Panc1 (cell line): ENCODE data around the gene UBLCP1. TPM values are rescaled to one million over a fixed set of nuclear protein-coding genes. Genes with fewer than 3 reads are reported as not detected.

ENCODE experiments used
- ATAC-seq: fragments of 200-7000 bp; cut with Tn5 transposase; 2 replicates; pipeline ENCODE4 v1.9.1; 2020; ENCODE audit warnings: mild to moderate bottlenecking, moderate library complexity
- BruUV-seq: library from RNA; stranded (reverse); fragments of 400-500 nt; replicated peaks from 2 replicates; lab custom pipeline; 2021; lab: Mats Ljungman, UMichigan
- CTCF ChIA-PET: fragments of 300-600 bp; sonication (Branson Sonifier 250); formaldehyde crosslinking; loops from one replicate; lab custom pipeline; 2022; ENCODE audit warnings: antibody characterized with exemption; lab: Charles Lee
- POLR2A ChIA-PET: fragments of 300-600 bp; sonication (Branson Sonifier 250); formaldehyde crosslinking; loops from one replicate; lab custom pipeline; 2022; ENCODE audit warnings: antibody characterized with exemption; lab: Charles Lee
- DNase-seq: peaks from one replicate; pipeline ENCODE4 v3.0.0-alpha.2; 2010; ENCODE audit warnings: low read depth, low spot score
- H3K27ac ChIP-seq: 2 replicates; pipeline ENCODE4 v1.5.1; 2011; ENCODE audit warnings: mild to moderate bottlenecking, low read length, inconsistent platforms
- H3K27me3 ChIP-seq: fragments of 200-500 bp; sonication (Bioruptor generic); 2 replicates; pipeline ENCODE4 v1.6.0; 2014; ENCODE audit warnings: low read length, inconsistent platforms; ENCODE audit not compliant: control insufficient read depth, insufficient read depth
- H3K36me3 ChIP-seq: fragments of 200-500 bp; sonication (Bioruptor generic); 2 replicates; pipeline ENCODE4 v1.5.1; 2014; ENCODE audit warnings: inconsistent platforms, mild to moderate bottlenecking, low read length, moderate library complexity; ENCODE audit not compliant: control insufficient read depth, insufficient read depth
- H3K4me1 ChIP-seq: 2 replicates; pipeline ENCODE4 v1.5.1; 2011; ENCODE audit warnings: inconsistent platforms, mild to moderate bottlenecking, low read length, moderate library complexity; ENCODE audit not compliant: control insufficient read depth, insufficient read depth
- H3K4me3 ChIP-seq, 2 experiments: 2 replicates each; pipeline ENCODE4 v1.5.1; 2011 to 2012; ENCODE audit warnings: low read depth in 2 of 2, low read length in 2 of 2, mild to moderate bottlenecking in 2 of 2, inconsistent platforms in 1 of 2, moderate library complexity in 1 of 2
- H3K9me3 ChIP-seq: fragments of 200-500 bp; sonication (Bioruptor generic); 2 replicates; pipeline ENCODE4 v1.5.1; 2014; ENCODE audit warnings: low read depth, mild to moderate bottlenecking, inconsistent platforms, low read length, moderate library complexity; ENCODE audit not compliant: control insufficient read depth, insufficient read depth
- POLR2AphosphoS5 ChIP-seq: IDR thresholded peaks from 2 replicates; pipeline ENCODE4 v1.6.1; 2012; ENCODE audit warnings: mild to moderate bottlenecking, low read depth, low read length, moderate library complexity
- SIN3A ChIP-seq: IDR thresholded peaks from 2 replicates; pipeline ENCODE4 v1.6.1; 2012; ENCODE audit warnings: low read depth, mild to moderate bottlenecking, low read length, moderate library complexity, borderline replicate concordance; ENCODE audit not compliant: insufficient read depth
- TCF7L2 ChIP-seq: IDR thresholded peaks from 2 replicates; pipeline ENCODE4 v1.6.1; 2011; ENCODE audit warnings: mild to moderate bottlenecking, low read depth, low read length, inconsistent platforms
- in situ Hi-C: cut with HindIII; loops from 2 replicates; pipeline ENCODE4 v1.10.0; 2016; ENCODE audit warnings: low sequenced_read_pairs, low pct_unique_long_range_greater_than_20kb
- intact Hi-C: fragments of 100-400 bp; cut with micrococcal nuclease; formaldehyde crosslinking; loops from one replicate; pipeline ENCODE4 v1.10.0; 2022; ENCODE audit not compliant: unreplicated experiment
- total RNA-seq: library from RNA; stranded (reverse); gene quantifications from one replicate; pipeline ENCODE4 v1.2.1, GENCODE V29; 2021; ENCODE audit not compliant: unreplicated experiment
- TF ChIP-seq, protein P1 (sequence below), 2 experiments: IDR thresholded peaks; 2 replicates each; pipeline ENCODE4 v1.6.1; 2011 to 2012; ENCODE audit warnings: low read depth in 2 of 2, control low read depth in 1 of 2, low read length in 1 of 2, mild to moderate bottlenecking in 1 of 2, moderate library complexity in 1 of 2; ENCODE audit not compliant: insufficient read depth in 1 of 2
- TF ChIP-seq, protein P2 (sequence below): fragments of 450-650 bp; IDR thresholded peaks from 2 replicates; pipeline ENCODE4 v1.5.1; 2017; ENCODE audit warnings: mild to moderate bottlenecking

Gene UBLCP1
- total RNA-seq, 1 experiment from 2014 or later = 31.8 TPM

DNA sequence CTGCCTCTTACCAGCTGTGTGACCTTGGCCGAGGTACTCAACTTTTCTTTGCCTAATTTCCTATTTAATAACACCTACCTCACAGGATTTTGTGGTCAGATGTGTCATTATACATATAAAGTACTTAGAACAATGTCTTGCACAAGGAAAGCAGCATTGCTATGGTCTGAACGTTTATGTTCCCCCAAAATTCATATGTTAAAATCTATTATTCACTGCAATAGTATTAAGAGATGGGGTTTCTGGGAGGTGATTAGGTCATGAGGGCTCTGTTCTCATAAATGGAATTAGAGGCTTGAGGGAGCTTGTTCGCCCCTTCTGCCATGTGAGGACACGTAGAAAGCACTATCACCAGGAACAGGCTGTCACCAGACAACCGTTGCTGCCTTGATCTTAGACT, 42.9 kb upstream of the UBLCP1 start:
- ATAC-seq (no peak), DNase-seq (no peak)
- intact Hi-C loops (no loop called here), in situ Hi-C loops (no loop called here)
- H3K27ac ChIP-seq = no peak overlapping the region
- H3K36me3 ChIP-seq = no peaks in the 10 kb centered on the region
- TF ChIP-seq SIN3A (no peak), TCF7L2 (no peak), POLR2AphosphoS5 (no peak)
- TF ChIP-seq, protein P1, sequence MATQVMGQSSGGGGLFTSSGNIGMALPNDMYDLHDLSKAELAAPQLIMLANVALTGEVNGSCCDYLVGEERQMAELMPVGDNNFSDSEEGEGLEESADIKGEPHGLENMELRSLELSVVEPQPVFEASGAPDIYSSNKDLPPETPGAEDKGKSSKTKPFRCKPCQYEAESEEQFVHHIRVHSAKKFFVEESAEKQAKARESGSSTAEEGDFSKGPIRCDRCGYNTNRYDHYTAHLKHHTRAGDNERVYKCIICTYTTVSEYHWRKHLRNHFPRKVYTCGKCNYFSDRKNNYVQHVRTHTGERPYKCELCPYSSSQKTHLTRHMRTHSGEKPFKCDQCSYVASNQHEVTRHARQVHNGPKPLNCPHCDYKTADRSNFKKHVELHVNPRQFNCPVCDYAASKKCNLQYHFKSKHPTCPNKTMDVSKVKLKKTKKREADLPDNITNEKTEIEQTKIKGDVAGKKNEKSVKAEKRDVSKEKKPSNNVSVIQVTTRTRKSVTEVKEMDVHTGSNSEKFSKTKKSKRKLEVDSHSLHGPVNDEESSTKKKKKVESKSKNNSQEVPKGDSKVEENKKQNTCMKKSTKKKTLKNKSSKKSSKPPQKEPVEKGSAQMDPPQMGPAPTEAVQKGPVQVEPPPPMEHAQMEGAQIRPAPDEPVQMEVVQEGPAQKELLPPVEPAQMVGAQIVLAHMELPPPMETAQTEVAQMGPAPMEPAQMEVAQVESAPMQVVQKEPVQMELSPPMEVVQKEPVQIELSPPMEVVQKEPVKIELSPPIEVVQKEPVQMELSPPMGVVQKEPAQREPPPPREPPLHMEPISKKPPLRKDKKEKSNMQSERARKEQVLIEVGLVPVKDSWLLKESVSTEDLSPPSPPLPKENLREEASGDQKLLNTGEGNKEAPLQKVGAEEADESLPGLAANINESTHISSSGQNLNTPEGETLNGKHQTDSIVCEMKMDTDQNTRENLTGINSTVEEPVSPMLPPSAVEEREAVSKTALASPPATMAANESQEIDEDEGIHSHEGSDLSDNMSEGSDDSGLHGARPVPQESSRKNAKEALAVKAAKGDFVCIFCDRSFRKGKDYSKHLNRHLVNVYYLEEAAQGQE (IDR thresholded peaks at IDR 0.05; ENCODE audit: insufficient read depth in 1 of 2, low read depth in 2 of 2, low read length in 1 of 2) = no peak
- TF ChIP-seq, protein P2, sequence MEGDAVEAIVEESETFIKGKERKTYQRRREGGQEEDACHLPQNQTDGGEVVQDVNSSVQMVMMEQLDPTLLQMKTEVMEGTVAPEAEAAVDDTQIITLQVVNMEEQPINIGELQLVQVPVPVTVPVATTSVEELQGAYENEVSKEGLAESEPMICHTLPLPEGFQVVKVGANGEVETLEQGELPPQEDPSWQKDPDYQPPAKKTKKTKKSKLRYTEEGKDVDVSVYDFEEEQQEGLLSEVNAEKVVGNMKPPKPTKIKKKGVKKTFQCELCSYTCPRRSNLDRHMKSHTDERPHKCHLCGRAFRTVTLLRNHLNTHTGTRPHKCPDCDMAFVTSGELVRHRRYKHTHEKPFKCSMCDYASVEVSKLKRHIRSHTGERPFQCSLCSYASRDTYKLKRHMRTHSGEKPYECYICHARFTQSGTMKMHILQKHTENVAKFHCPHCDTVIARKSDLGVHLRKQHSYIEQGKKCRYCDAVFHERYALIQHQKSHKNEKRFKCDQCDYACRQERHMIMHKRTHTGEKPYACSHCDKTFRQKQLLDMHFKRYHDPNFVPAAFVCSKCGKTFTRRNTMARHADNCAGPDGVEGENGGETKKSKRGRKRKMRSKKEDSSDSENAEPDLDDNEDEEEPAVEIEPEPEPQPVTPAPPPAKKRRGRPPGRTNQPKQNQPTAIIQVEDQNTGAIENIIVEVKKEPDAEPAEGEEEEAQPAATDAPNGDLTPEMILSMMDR = no peak
- no peak overlapping the region for H3K4me3 ChIP-seq
- no peaks in the 10 kb centered on the region for H3K4me1 ChIP-seq
- no peaks in the 10 kb centered on the region for H3K27me3 ChIP-seq
- ChIA-PET CTCF (interaction anchor here (0.5 kb wide), 1 partner anchor 39 kb away, joined by 4 read pairs; no protein-coding TSS in a partner anchor), POLR2A (no interaction called here)
- BruUV-seq = no TSS peak
- no peaks in the 10 kb centered on the region for H3K9me3 ChIP-seq

DNA sequence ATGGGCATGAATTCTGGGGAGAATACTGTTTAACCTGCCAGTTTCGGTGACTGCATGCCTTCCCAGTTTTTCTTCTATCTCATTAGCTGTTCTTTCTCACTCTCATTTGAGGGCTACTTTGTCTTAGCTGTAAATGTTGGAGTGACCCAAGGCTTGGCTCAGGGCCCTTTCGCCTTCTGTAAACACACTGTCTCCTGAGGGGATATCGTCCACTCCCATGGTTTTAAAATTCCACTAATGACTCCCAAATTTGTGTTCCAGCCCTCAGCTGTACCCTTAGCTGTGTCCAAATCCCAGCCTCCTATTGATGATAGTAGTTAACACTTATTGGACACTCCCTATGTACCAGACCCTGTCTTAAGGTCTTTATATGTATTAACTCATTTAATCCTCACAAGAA, 39.6 kb upstream of the UBLCP1 start:
- intact Hi-C loops (no loop called here), in situ Hi-C loops (no loop called here)
- no peaks in the 10 kb centered on the region for H3K27me3 ChIP-seq
- no peak for DNase-seq
- ChIA-PET CTCF (no interaction called here), POLR2A (interaction anchor here (0.6 kb wide), 1 partner anchor 964 kb away, joined by 4 read pairs; no protein-coding TSS in a partner anchor)
- TF ChIP-seq TCF7L2 (no peak), POLR2AphosphoS5 (no peak), SIN3A (no peak)
- TF ChIP-seq, protein P1 (IDR thresholded peaks at IDR 0.05; ENCODE audit: insufficient read depth in 1 of 2, low read depth in 2 of 2, low read length in 1 of 2) = no peak
- H3K4me1 ChIP-seq = no peaks in the 10 kb centered on the region
- no TSS peak for BruUV-seq
- no peak overlapping the region for H3K27ac ChIP-seq
- no peak overlapping the region for H3K4me3 ChIP-seq
- no peaks in the 10 kb centered on the region for H3K9me3 ChIP-seq
- ATAC-seq = no peak
- no peaks in the 10 kb centered on the region for H3K36me3 ChIP-seq
